Fibroblast of the aortic adventitia (primary cell): Measurements from ENCODE around the gene ERGIC1. TPM values are rescaled to one million over a fixed set of nuclear protein-coding genes. Genes with fewer than 3 reads are reported as not detected.

ENCODE experiments used
- DNase-seq: peaks from one replicate; pipeline ENCODE4 v3.0.0-alpha.2; 2010; ENCODE audit warnings: low read depth
- H3K4me3 ChIP-seq: 2 replicates; pipeline ENCODE4 v1.5.1; 2011; ENCODE audit warnings: low read depth, mild to moderate bottlenecking, control low read depth, low read length, moderate library complexity
- CTCF ChIP-seq: IDR thresholded peaks from 2 replicates; pipeline ENCODE4 v1.5.1; 2011; ENCODE audit warnings: mild to moderate bottlenecking, low read length, control low read depth, inconsistent platforms; ENCODE audit not compliant: insufficient read depth
- total RNA-seq: library from RNA; depleted of rRNA; stranded (reverse); fragments of >200 nt; gene quantifications from 2 replicates; pipeline ENCODE4 v1.2.3, GENCODE V29; 2012; ENCODE audit warnings: low replicate concordance

Gene ERGIC1
- total RNA-seq, 1 donor, result 193 TPM

- H3K4me3 ChIP-seq, result no peak overlapping the region
- no peak for DNase-seq
- TF ChIP-seq CTCF, result no peak
Measured at GRCh38 chr5:172908662-172909061, 74.6 kb downstream of the ERGIC1 start.

- no peak overlapping the region for H3K4me3 ChIP-seq
- peak; percentile 48 for DNase-seq
- no peak for TF ChIP-seq CTCF
Measured at GRCh38 chr5:172909931-172910502, 76.0 kb downstream of the ERGIC1 start.

- H3K4me3 ChIP-seq, result no peak overlapping the region
- TF ChIP-seq CTCF, result peak; percentile 21
- DNase-seq, result peak; percentile 80
Measured at GRCh38 chr5:172910828-172911627, 77.0 kb downstream of the ERGIC1 start.

GRCh38 chr5:172911628-172911880, 77.5 kb downstream of the ERGIC1 start:
- no peak for TF ChIP-seq CTCF
- DNase-seq, result no peak
- H3K4me3 ChIP-seq, result no peak overlapping the region

- DNase-seq, result no peak
- no peak overlapping the region for H3K4me3 ChIP-seq
- TF ChIP-seq CTCF, result no peak
Measured at GRCh38 chr5:172911976-172912375, 77.9 kb downstream of the ERGIC1 start.

GRCh38 chr5:172913117-172913850, 79.2 kb downstream of the ERGIC1 start:
- TF ChIP-seq CTCF, result no peak
- H3K4me3 ChIP-seq, result no peak overlapping the region
- DNase-seq, result peak; percentile 44
